Activated CD4-positive, alpha-beta T cell treated with anti-CD3 and anti-CD28 coated beads, Interleukin-2, amount 10 ng/mL, durations not matched to agents 7 days and 5 days (primary cell): ENCODE data around the gene TRMT61B. TPM values are rescaled to one million over a fixed set of nuclear protein-coding genes. Genes with fewer than 3 reads are reported as not detected.

Experiments used
- CTCF ChIA-PET: fragments of 350-600 bp; sonication (Branson Sonifier 250); formaldehyde crosslinking; loops from one replicate; lab custom pipeline; 2021; ENCODE audit warnings: antibody characterized with exemption; lab: Charles Lee
- POLR2A ChIA-PET: fragments of 350-600 bp; sonication (Branson Sonifier 250); formaldehyde crosslinking; loops from one replicate; lab custom pipeline; 2021; ENCODE audit warnings: antibody characterized with exemption; lab: Charles Lee
- DNase-seq: peaks from one replicate; pipeline ENCODE4 v3.0.0-alpha.2; 2020
- H3K27ac Mint-ChIP-seq: one replicate; pipeline ENCODE4 v1.8.0; 2021; ENCODE audit warnings: mild to moderate bottlenecking, moderate library complexity, mixed read lengths
- H3K27me3 Mint-ChIP-seq: one replicate; pipeline ENCODE4 v1.8.0; 2021; ENCODE audit warnings: mixed read lengths
- H3K36me3 Mint-ChIP-seq: one replicate; pipeline ENCODE4 v1.8.0; 2021; ENCODE audit warnings: low read depth, mixed read lengths
- H3K4me1 Mint-ChIP-seq: one replicate; pipeline ENCODE4 v1.8.0; 2021; ENCODE audit warnings: mixed read lengths
- H3K4me3 Mint-ChIP-seq: one replicate; pipeline ENCODE4 v1.8.0; 2021; ENCODE audit warnings: mild to moderate bottlenecking, moderate library complexity, mixed read lengths
- H3K9me3 Mint-ChIP-seq: one replicate; pipeline ENCODE4 v1.8.0; 2021; ENCODE audit warnings: mixed read lengths
- total RNA-seq, 2 experiments: library from RNA; stranded (reverse); gene quantifications; one replicate each; pipeline ENCODE4 v1.2.3, GENCODE V29; 2021

Gene TRMT61B
- total RNA-seq, 2 experiments from 2014 or later: 13.9 to 18.6 TPM

- no peaks in the 10 kb centered on the region for H3K36me3 Mint-ChIP-seq
- H3K4me3 Mint-ChIP-seq: no peak overlapping the region
- H3K27me3 Mint-ChIP-seq: no peaks in the 10 kb centered on the region
- ChIA-PET POLR2A (no interaction called here), CTCF (interaction anchor here (2.1 kb wide), 1 partner anchor 272 kb away, joined by 5 read pairs; no protein-coding TSS in a partner anchor)
- no peaks in the 10 kb centered on the region for H3K4me1 Mint-ChIP-seq
- no peak overlapping the region for H3K27ac Mint-ChIP-seq
- DNase-seq: no peak
- H3K9me3 Mint-ChIP-seq: no peaks in the 10 kb centered on the region
Measured at GRCh38 chr2:28838971-28839370, 31.1 kb downstream of the TRMT61B start.

GRCh38 chr2:28835781-28836180 lies 34.3 kb downstream of the TRMT61B start:
- Mint-ChIP-seq H3K9me3 (no peaks in the 10 kb centered on the region), H3K4me1 (no peaks in the 10 kb centered on the region), H3K36me3 (no peaks in the 10 kb centered on the region), H3K27ac (no peak overlapping the region), H3K27me3 (no peaks in the 10 kb centered on the region), H3K4me3 (no peak overlapping the region)
- ChIA-PET POLR2A (no interaction called here), CTCF (interaction anchor here (2.8 kb wide), 1 partner anchor 10 kb away, joined by 9 read pairs; no protein-coding TSS in a partner anchor)
- no peak for DNase-seq

GRCh38 chr2:28833740-28834470 lies 36.2 kb downstream of the TRMT61B start:
- POLR2A ChIA-PET: no interaction called here
- H3K27ac Mint-ChIP-seq: no peak overlapping the region

GRCh38 chr2:28828382-28828781 lies 41.7 kb downstream of the TRMT61B start:
- ChIA-PET POLR2A (no interaction called here), CTCF (no interaction called here)
- peaks cover 3% of the 10 kb centered on the region for H3K4me1 Mint-ChIP-seq
- no peaks in the 10 kb centered on the region for H3K9me3 Mint-ChIP-seq
- no peak for DNase-seq
- H3K4me3 Mint-ChIP-seq: no peak overlapping the region
- peaks cover 2% of the 10 kb centered on the region for H3K27me3 Mint-ChIP-seq
- no peak overlapping the region for H3K27ac Mint-ChIP-seq
- H3K36me3 Mint-ChIP-seq: no peaks in the 10 kb centered on the region

More at GRCh38 chr2:28833740-28834470, 36.2 kb downstream of the TRMT61B start:
- H3K4me1 Mint-ChIP-seq: no peaks in the 10 kb centered on the region
- no peaks in the 10 kb centered on the region for H3K9me3 Mint-ChIP-seq
- CTCF ChIA-PET: interaction anchor here (0.6 to 2.0 kb wide), 2 partner anchors 19 to 267 kb away, joined by 4 to 5 read pairs; no protein-coding TSS in a partner anchor
- no peak overlapping the region for H3K4me3 Mint-ChIP-seq
- DNase-seq: no peak
- no peaks in the 10 kb centered on the region for H3K27me3 Mint-ChIP-seq
- no peaks in the 10 kb centered on the region for H3K36me3 Mint-ChIP-seq

- Mint-ChIP-seq H3K4me1 (peaks cover 6% of the 10 kb centered on the region), H3K27ac (no peak overlapping the region), H3K36me3 (no peaks in the 10 kb centered on the region), H3K4me3 (no peak overlapping the region), H3K27me3 (peaks cover 4% of the 10 kb centered on the region), H3K9me3 (no peaks in the 10 kb centered on the region)
- ChIA-PET CTCF (interaction anchor here (1.3 kb wide), 1 partner anchor 258 kb away, joined by 5 read pairs; no protein-coding TSS in a partner anchor), POLR2A (no interaction called here)
- DNase-seq: no peak
Measured at GRCh38 chr2:28824870-28825269, 45.2 kb downstream of the TRMT61B start.

GRCh38 chr2:28824207-28824606 lies 45.9 kb downstream of the TRMT61B start:
- H3K9me3 Mint-ChIP-seq: no peaks in the 10 kb centered on the region
- ChIA-PET POLR2A (no interaction called here), CTCF (no interaction called here)
- H3K4me1 Mint-ChIP-seq: peaks cover 6% of the 10 kb centered on the region
- no peak overlapping the region for H3K27ac Mint-ChIP-seq
- no peaks in the 10 kb centered on the region for H3K36me3 Mint-ChIP-seq
- H3K27me3 Mint-ChIP-seq: peaks cover 4% of the 10 kb centered on the region
- no peak for DNase-seq
- no peak overlapping the region for H3K4me3 Mint-ChIP-seq

- Mint-ChIP-seq H3K27me3 (peaks cover 4% of the 10 kb centered on the region), H3K9me3 (no peaks in the 10 kb centered on the region), H3K4me1 (peaks cover 7% of the 10 kb centered on the region), H3K4me3 (no peak overlapping the region), H3K27ac (no peak overlapping the region), H3K36me3 (no peaks in the 10 kb centered on the region)
- no peak for DNase-seq
- ChIA-PET CTCF (no interaction called here), POLR2A (no interaction called here)
Measured at GRCh38 chr2:28822036-28822435, 48.1 kb downstream of the TRMT61B start.

GRCh38 chr2:28821295-28821958 lies 48.7 kb downstream of the TRMT61B start:
- POLR2A ChIA-PET: no interaction called here
- Mint-ChIP-seq H3K36me3 (no peaks in the 10 kb centered on the region), H3K4me3 (no peak overlapping the region), H3K4me1 (peaks cover 7% of the 10 kb centered on the region), H3K27me3 (peaks cover 4% of the 10 kb centered on the region), H3K27ac (no peak overlapping the region), H3K9me3 (no peaks in the 10 kb centered on the region)
- DNase-seq: peak; percentile 76
- CTCF ChIA-PET: interaction anchor here (0.8 to 1.2 kb wide), 3 partner anchors 10 to 254 kb away, joined by 3 to 6 read pairs (median 5); partner anchors contain the start of gene SPDYA

- no peak overlapping the region for H3K27ac Mint-ChIP-seq
- H3K27me3 Mint-ChIP-seq: peaks cover 1% of the 10 kb centered on the region
- H3K4me3 Mint-ChIP-seq: no peak overlapping the region
- ChIA-PET CTCF (interaction anchor here (0.6 kb wide), 1 partner anchor 120 kb away, joined by 3 read pairs; no protein-coding TSS in a partner anchor), POLR2A (no interaction called here)
- H3K9me3 Mint-ChIP-seq: no peaks in the 10 kb centered on the region
- H3K4me1 Mint-ChIP-seq: peaks cover 7% of the 10 kb centered on the region
- no peaks in the 10 kb centered on the region for H3K36me3 Mint-ChIP-seq
- no peak for DNase-seq
Measured at GRCh38 chr2:28818053-28818452, 52.1 kb downstream of the TRMT61B start.

- DNase-seq: peak; percentile 82
- Mint-ChIP-seq H3K9me3 (no peaks in the 10 kb centered on the region), H3K27me3 (no peaks in the 10 kb centered on the region), H3K36me3 (peaks cover 11% of the 10 kb centered on the region), H3K27ac (peak within 1 kb of the TSS; percentile 81), H3K4me1 (peaks cover 21% of the 10 kb centered on the region), H3K4me3 (peak within 1 kb of the TSS; percentile 77)
- POLR2A ChIA-PET: no interaction called here
- CTCF ChIA-PET: interaction anchor here (0.6 to 2.0 kb wide), 4 partner anchors 10 to 1377 kb away, joined by 3 to 6 read pairs (median 4); no protein-coding TSS in a partner anchor
Measured at GRCh38 chr2:28810384-28811285, 59.5 kb downstream of the TRMT61B start, which contains the start of gene SPDYA. TSS of gene SPDYA (plus strand) at chr2:28810834. CDS start at chr2:28816015, 5,181 bp downstream.

- H3K27ac Mint-ChIP-seq: peak overlapping the region; percentile 81
- CTCF ChIA-PET: interaction anchor here (0.6 to 1.2 kb wide), 5 partner anchors 43 to 1378 kb away, joined by 3 to 5 read pairs (median 3); no protein-coding TSS in a partner anchor
- no peaks in the 10 kb centered on the region for H3K27me3 Mint-ChIP-seq
- peak overlapping the region; percentile 77 for H3K4me3 Mint-ChIP-seq
- peaks cover 21% of the 10 kb centered on the region for H3K4me1 Mint-ChIP-seq
- POLR2A ChIA-PET: no interaction called here
- no peaks in the 10 kb centered on the region for H3K9me3 Mint-ChIP-seq
- peaks cover 15% of the 10 kb centered on the region for H3K36me3 Mint-ChIP-seq
- DNase-seq: no peak
Measured at GRCh38 chr2:28809927-28810326, 60.2 kb downstream of the TRMT61B start.

- peak overlapping the region; percentile 50 for H3K27ac Mint-ChIP-seq
- H3K4me1 Mint-ChIP-seq: peaks cover 3% of the 10 kb centered on the region
- H3K36me3 Mint-ChIP-seq: peaks cover 51% of the 10 kb centered on the region
- H3K4me3 Mint-ChIP-seq: no peak overlapping the region
- no peaks in the 10 kb centered on the region for H3K27me3 Mint-ChIP-seq
- no peak for DNase-seq
- CTCF ChIA-PET: interaction anchor here (0.6 to 2.4 kb wide), 4 partner anchors 9 to 236 kb away, joined by 3 to 13 read pairs (median 4); no protein-coding TSS in a partner anchor
- no peaks in the 10 kb centered on the region for H3K9me3 Mint-ChIP-seq
- POLR2A ChIA-PET: no interaction called here
Measured at GRCh38 chr2:28802975-28803429, 67.1 kb downstream of the TRMT61B start.
